Measurements from ENCODE around the gene SLIT1.

Gene SLIT1

GRCh38 chr10:97015240-97015639 is 170.5 kb downstream of the SLIT1 start:
- no peak for TF ChIP-seq CTCF (IDR thresholded peaks at IDR 0.05; ENCODE audit: poor library complexity, severe bottlenecking)
- Histone ChIP-seq H3K27me3 (ENCODE audit: insufficient read depth, poor library complexity, severe bottlenecking) (no peaks in the 10 kb centered on the region), H3K9me3 (ENCODE audit: severe bottlenecking) (no peaks in the 10 kb centered on the region), H3K27ac (ENCODE audit: poor library complexity, severe bottlenecking) (no peak overlapping the region), H3K4me3 (ENCODE audit: severe bottlenecking) (no peak overlapping the region), H3K4me1 (ENCODE audit: insufficient read depth, poor library complexity, severe bottlenecking) (no peaks in the 10 kb centered on the region), H3K36me3 (ENCODE audit: low read depth) (no peaks in the 10 kb centered on the region)
- DNase-seq (ENCODE audit: low spot score) (no peak), ATAC-seq (ENCODE audit: low read depth) (no peak)

GRCh38 chr10:97013983-97014382 is 171.8 kb downstream of the SLIT1 start:
- H3K36me3 ChIP-seq (ENCODE audit: low read depth): no peaks in the 10 kb centered on the region
- no peak overlapping the region for H3K27ac ChIP-seq (ENCODE audit: poor library complexity, severe bottlenecking)
- no peak overlapping the region for H3K4me3 ChIP-seq (ENCODE audit: severe bottlenecking)
- no peak for TF ChIP-seq CTCF (IDR thresholded peaks at IDR 0.05; ENCODE audit: poor library complexity, severe bottlenecking)
- ATAC-seq (ENCODE audit: low read depth) (no peak), DNase-seq (ENCODE audit: low spot score) (no peak)
- no peaks in the 10 kb centered on the region for H3K9me3 ChIP-seq (ENCODE audit: severe bottlenecking)
- H3K27me3 ChIP-seq (ENCODE audit: insufficient read depth, poor library complexity, severe bottlenecking): no peaks in the 10 kb centered on the region
- H3K4me1 ChIP-seq (ENCODE audit: insufficient read depth, poor library complexity, severe bottlenecking): no peaks in the 10 kb centered on the region

GRCh38 chr10:97013568-97013967 is 172.2 kb downstream of the SLIT1 start:
- Histone ChIP-seq H3K4me3 (ENCODE audit: severe bottlenecking) (no peak overlapping the region), H3K9me3 (ENCODE audit: severe bottlenecking) (no peaks in the 10 kb centered on the region), H3K27me3 (ENCODE audit: insufficient read depth, poor library complexity, severe bottlenecking) (no peaks in the 10 kb centered on the region), H3K36me3 (ENCODE audit: low read depth) (no peaks in the 10 kb centered on the region), H3K4me1 (ENCODE audit: insufficient read depth, poor library complexity, severe bottlenecking) (no peaks in the 10 kb centered on the region), H3K27ac (ENCODE audit: poor library complexity, severe bottlenecking) (no peak overlapping the region)
- ATAC-seq (ENCODE audit: low read depth): no peak
- no peak for DNase-seq (ENCODE audit: low spot score)
- no peak for TF ChIP-seq CTCF (IDR thresholded peaks at IDR 0.05; ENCODE audit: poor library complexity, severe bottlenecking)

GRCh38 chr10:97012470-97012869 is 173.3 kb downstream of the SLIT1 start:
- H3K4me1 ChIP-seq (ENCODE audit: insufficient read depth, poor library complexity, severe bottlenecking): no peaks in the 10 kb centered on the region
- no peaks in the 10 kb centered on the region for H3K27me3 ChIP-seq (ENCODE audit: insufficient read depth, poor library complexity, severe bottlenecking)
- TF ChIP-seq CTCF (IDR thresholded peaks at IDR 0.05; ENCODE audit: poor library complexity, severe bottlenecking): no peak
- no peak for DNase-seq (ENCODE audit: low spot score)
- no peaks in the 10 kb centered on the region for H3K36me3 ChIP-seq (ENCODE audit: low read depth)
- ATAC-seq (ENCODE audit: low read depth): no peak
- no peak overlapping the region for H3K4me3 ChIP-seq (ENCODE audit: severe bottlenecking)
- peaks cover 3% of the 10 kb centered on the region for H3K9me3 ChIP-seq (ENCODE audit: severe bottlenecking)
- H3K27ac ChIP-seq (ENCODE audit: poor library complexity, severe bottlenecking): no peak overlapping the region

GRCh38 chr10:97011397-97011796 is 174.4 kb downstream of the SLIT1 start:
- Histone ChIP-seq H3K4me3 (ENCODE audit: severe bottlenecking) (no peak overlapping the region), H3K27ac (ENCODE audit: poor library complexity, severe bottlenecking) (no peak overlapping the region), H3K4me1 (ENCODE audit: insufficient read depth, poor library complexity, severe bottlenecking) (no peaks in the 10 kb centered on the region), H3K36me3 (ENCODE audit: low read depth) (no peaks in the 10 kb centered on the region), H3K9me3 (ENCODE audit: severe bottlenecking) (peaks cover 9% of the 10 kb centered on the region), H3K27me3 (ENCODE audit: insufficient read depth, poor library complexity, severe bottlenecking) (no peaks in the 10 kb centered on the region)
- ATAC-seq (ENCODE audit: low read depth) (no peak), DNase-seq (ENCODE audit: low spot score) (no peak)
- no peak for TF ChIP-seq CTCF (IDR thresholded peaks at IDR 0.05; ENCODE audit: poor library complexity, severe bottlenecking)

All from RWPE2 (cell line).